GM12878 (cell line): ENCODE results near the gene AIFM1. TPM values are rescaled to one million over a fixed set of nuclear protein-coding genes. Genes with fewer than 3 reads are reported as not detected.
A peak's percentile ranks its signal among the peaks of the same experiment; 100 is the strongest.

Source experiments
- ATAC-seq: fragments of 200-7000 bp; cut with Tn5 transposase; 3 replicates; pipeline ENCODE4 v1.9.1; 2020; ENCODE audit warnings: mild to moderate bottlenecking, moderate library complexity
- BruUV-seq: library from RNA; stranded (reverse); fragments of 400-500 nt; replicated peaks from 2 replicates; lab custom pipeline; 2021; lab: Mats Ljungman, UMichigan
- CTCF ChIA-PET: fragments of 300-600 bp; sonication (Branson Sonifier 250); formaldehyde crosslinking; extraction: SDS; loops from one replicate; lab custom pipeline; 2021; ENCODE audit warnings: inconsistent platforms; lab: Yijun Ruan, JAX
- POLR2A ChIA-PET: fragments of 350-600 bp; formaldehyde crosslinking; extraction: SDS; loops from one replicate; lab custom pipeline; 2021; ENCODE audit warnings: inconsistent platforms; lab: Charles Lee
- RAD21 ChIA-PET: fragments of 300-600 bp; sonication (Branson Sonifier 250); formaldehyde crosslinking; loops from one replicate; lab custom pipeline; 2023; ENCODE audit warnings: antibody characterized with exemption; ENCODE audit not compliant: unreplicated experiment; lab: Charles Lee
- SMC1A ChIA-PET: fragments of 300-600 bp; sonication (Branson Sonifier 250); formaldehyde crosslinking; loops from one replicate; lab custom pipeline; 2023; ENCODE audit not compliant: unreplicated experiment, uncharacterized antibody; lab: Charles Lee
- DNase-seq: peaks from one replicate; pipeline ENCODE4 v3.0.0-alpha.2; 2011; ENCODE audit warnings: low read depth, low spot score
- FAIRE-seq: peaks from 3 replicates; lab custom pipeline; 2011; peaks lifted over from hg19 to GRCh38; lab: Jason Lieb, UNC
- H2AFZ ChIP-seq: 2 replicates; pipeline ENCODE4 v1.6.0; 2011; ENCODE audit warnings: low read depth, low read length, control low read depth; ENCODE audit not compliant: control insufficient read depth
- H3K27ac ChIP-seq: 2 replicates; pipeline ENCODE4 v1.5.1; 2011; ENCODE audit warnings: control low read depth; ENCODE audit not compliant: control insufficient read depth, insufficient read depth
- H3K27me3 ChIP-seq, 2 experiments: replicated peaks in 1 of 2; 2 replicates each; pipeline versions ENCODE4 v1.6.0 to v1.6.1; 2011; ENCODE audit warnings: low read length in 1 of 2; ENCODE audit not compliant: control insufficient read depth in 2 of 2, insufficient read depth in 2 of 2
- H3K36me3 ChIP-seq, 2 experiments: 2 replicates each; pipeline ENCODE4 v1.5.1; 2011; ENCODE audit warnings: low read length in 1 of 2; ENCODE audit not compliant: control insufficient read depth in 2 of 2, insufficient read depth in 2 of 2
- H3K4me1 ChIP-seq: 2 replicates; pipeline ENCODE4 v1.6.1; 2011; ENCODE audit warnings: mild to moderate bottlenecking, low read length, moderate library complexity, mixed read lengths; ENCODE audit not compliant: control insufficient read depth, insufficient read depth
- H3K4me2 ChIP-seq: 2 replicates; pipeline ENCODE4 v1.6.0; 2011; ENCODE audit warnings: control low read depth; ENCODE audit not compliant: control insufficient read depth, insufficient read depth
- H3K4me3 ChIP-seq: fragments of 200-600 bp; sonication (generic); 2 replicates; pipeline ENCODE4 v1.5.1; 2016
- H3K79me2 ChIP-seq: 2 replicates; pipeline ENCODE4 v1.6.0; 2011; ENCODE audit warnings: low read length; ENCODE audit not compliant: control insufficient read depth, insufficient read depth
- H3K9ac ChIP-seq: 2 replicates; pipeline ENCODE4 v1.8.0; 2011; ENCODE audit warnings: low read length, control low read depth, mixed read lengths; ENCODE audit not compliant: control insufficient read depth, insufficient read depth
- H3K9me3 ChIP-seq: replicated peaks from 3 replicates; pipeline ENCODE4 v1.5.1; 2011; ENCODE audit warnings: mild to moderate bottlenecking, low read length; ENCODE audit not compliant: control insufficient read depth, insufficient read depth
- H4K20me1 ChIP-seq: 2 replicates; pipeline ENCODE4 v1.6.0; 2011; ENCODE audit not compliant: control insufficient read depth, insufficient read depth
- ATF3 ChIP-seq: IDR thresholded peaks from 2 replicates; pipeline ENCODE4 v1.6.1; 2011; ENCODE audit warnings: low read depth, mild to moderate bottlenecking, low read length, moderate library complexity, borderline replicate concordance; ENCODE audit errors: extremely low read depth
- CREM ChIP-seq: IDR thresholded peaks from 2 replicates; pipeline ENCODE4 v1.6.1; 2014; ENCODE audit warnings: antibody characterized with exemption, low read depth
- CUX1 ChIP-seq: IDR thresholded peaks from 2 replicates; pipeline ENCODE4 v1.6.1; 2012; ENCODE audit warnings: improper control_type of control experiment, low read depth, low read length; ENCODE audit not compliant: insufficient replicate concordance
- ESRRA ChIP-seq: IDR thresholded peaks from 2 replicates; pipeline ENCODE4 v1.6.1; 2012; ENCODE audit warnings: mild to moderate bottlenecking, low read length, improper control_type of control experiment
- GATAD2B ChIP-seq: fragments of 450-650 bp; conservative IDR thresholded peaks from 2 replicates; pipeline ENCODE4 v1.6.1; 2017; ENCODE audit warnings: low read depth, mild to moderate bottlenecking, moderate library complexity
- IKZF1 ChIP-seq: fragments of 450-650 bp; conservative IDR thresholded peaks from 2 replicates; pipeline ENCODE4 v1.6.1; 2017; ENCODE audit warnings: antibody characterized with exemption, mild to moderate bottlenecking
- IKZF2 ChIP-seq, 2 experiments: fragments of 450-650 bp; IDR thresholded peaks; 2 replicates each; pipeline ENCODE4 v1.6.1; 2017; ENCODE audit warnings: mild to moderate bottlenecking in 2 of 2, moderate library complexity in 2 of 2
- MTA3 ChIP-seq: IDR thresholded peaks from 2 replicates; pipeline ENCODE4 v1.6.1; 2012; ENCODE audit warnings: low read length, inconsistent platforms, borderline replicate concordance
- NR2F1 ChIP-seq: fragments of 450-650 bp; conservative IDR thresholded peaks from 2 replicates; pipeline ENCODE4 v1.6.1; 2017; ENCODE audit warnings: mild to moderate bottlenecking
- RBBP5 ChIP-seq: fragments of 200-600 bp; sonication (generic); conservative IDR thresholded peaks from 2 replicates; pipeline ENCODE4 v1.6.1; 2016
- SIN3A ChIP-seq: IDR thresholded peaks from 2 replicates; pipeline ENCODE4 v1.6.1; 2012; ENCODE audit warnings: low read depth, low read length, improper control_type of control experiment
- SMC3 ChIP-seq: IDR thresholded peaks from 2 replicates; pipeline ENCODE4 v1.6.1; 2011; ENCODE audit warnings: low read length, improper control_type of control experiment, borderline replicate concordance
- TCF3 ChIP-seq: IDR thresholded peaks from 2 replicates; pipeline ENCODE4 v1.6.1; 2012; ENCODE audit warnings: low read depth, mild to moderate bottlenecking, low read length, borderline replicate concordance; ENCODE audit not compliant: insufficient read depth
- YY1 ChIP-seq: IDR thresholded peaks from 2 replicates; pipeline ENCODE4 v1.6.1; 2011; ENCODE audit warnings: low read depth, mild to moderate bottlenecking, low read length
- ZNF274 ChIP-seq: IDR thresholded peaks from one replicate; pipeline ENCODE4 v1.8.0; 2011; ENCODE audit not compliant: insufficient read length, insufficient read depth
- ZNF384 ChIP-seq: IDR thresholded peaks from 2 replicates; pipeline ENCODE4 v1.6.1; 2012; ENCODE audit warnings: low read depth, mild to moderate bottlenecking, low read length, improper control_type of control experiment, borderline replicate concordance
- ZSCAN29 ChIP-seq: fragments of 450-650 bp; IDR thresholded peaks from 2 replicates; pipeline ENCODE4 v1.6.1; 2017; ENCODE audit warnings: mild to moderate bottlenecking, moderate library complexity
- WGBS: methylation state at CpG from one replicate; pipeline ENCODE4 v1.1.6; 2016; ENCODE audit warnings: low lambda C conversion rate; ENCODE audit not compliant: insufficient replicate concordance, insufficient coverage; ENCODE audit errors: missing lambda C conversion rate; 5-methylcytosine and 5-hydroxymethylcytosine counted together
- in situ Hi-C: fragments of 300-500 bp; cut with MboI; formaldehyde crosslinking; loops from 9 replicates; pipeline ENCODE4 v1.14.3; 2018; ENCODE audit warnings: mixed read lengths
- intact Hi-C: fragments of 100-400 bp; cut with micrococcal nuclease; formaldehyde crosslinking; loops from one replicate; pipeline ENCODE4 v1.14.2; 2022; ENCODE audit not compliant: unreplicated experiment
- polyA plus RNA-seq, 11 experiments: library from polyadenylated mRNA; depleted of rRNA in 4 of 11; unstranded in 6 of 11; stranded (reverse) in 5 of 11; fragments of >200 nt; fragmentation: Nextera tagmentation in 4 of 11; fragmentation: Illumina TruSeq in 1 of 11; extraction: Ambion mirVana in 4 of 11; extraction: Trizol in 1 of 11; gene quantifications; 1 replicate in 1 of 11; 2 replicates in 10 of 11; pipeline versions ENCODE4 v1.2.1 to v1.2.3, GENCODE V29; 2011 to 2016; ENCODE audit warnings: inconsistent platforms in 2 of 11, missing spikeins in 2 of 11, low read depth in 1 of 11
- total RNA-seq, 4 experiments: library from RNA; depleted of rRNA in 3 of 4; stranded (reverse); fragments of >200 nt in 3 of 4; fragmentation: Illumina TruSeq in 1 of 4; extraction: Trizol in 1 of 4; gene quantifications; 2 replicates each; pipeline versions ENCODE4 v1.2.1 to v1.2.3, GENCODE V29; 2013 to 2021

The AIFM1 gene
- total and polyA plus RNA-seq, 10 of the 15 experiments (the other 5 are each of a cell fraction or from before 2014, with no cell fraction given): 44.2 to 121 (median 80.0) TPM

DNA sequence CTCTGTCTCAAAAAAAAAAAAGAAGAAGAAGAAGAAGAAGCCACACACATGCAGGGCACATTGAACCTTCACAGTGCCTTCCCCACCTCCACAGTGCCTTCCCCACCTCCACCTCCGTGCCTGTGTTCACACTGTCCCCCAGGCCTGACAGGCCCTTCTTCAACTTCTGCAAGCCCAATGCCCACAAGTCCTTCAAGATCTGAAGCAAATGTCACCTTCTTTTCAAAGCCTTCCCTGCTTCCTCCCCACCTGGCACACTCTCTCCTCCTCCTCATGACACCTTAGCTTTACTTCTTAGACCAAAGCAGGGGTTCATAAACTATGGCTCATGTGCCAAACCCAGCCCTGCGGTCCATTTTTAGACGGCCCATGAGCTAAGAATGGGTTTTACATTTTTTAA lies 75.3 kb downstream of the AIFM1 start:
- SMC1A ChIA-PET: interaction anchor here (0.9 to 3.0 kb wide), 2 partner anchors 10 to 19 kb away, joined by 4 to 15 read pairs; no protein-coding TSS in a partner anchor
- no peak for ATAC-seq
- H3K9ac ChIP-seq: no peak overlapping the region
- in situ Hi-C loops: no loop called here
- no TSS peak for BruUV-seq
- no peak overlapping the region for H3K27ac ChIP-seq
- no peaks in the 10 kb centered on the region; the same call in 2 of the 3 replicates for H3K9me3 ChIP-seq
- H3K36me3 ChIP-seq: peaks cover 2 to 3% of the 10 kb centered on the region in 2 experiments; a peak in 1 of 4 replicates
- H3K27me3 ChIP-seq: no peaks in the 10 kb centered on the region
- 66% methylated on average over 3 of the region's 3 CpGs for WGBS
- DNase-seq: no peak
- RAD21 ChIA-PET: interaction anchor here (0.8 to 1.2 kb wide), 3 partner anchors 11 to 174 kb away, joined by 3 to 6 read pairs (median 4); partner anchors contain the start of gene AIFM1
- H3K4me2 ChIP-seq: peak overlapping the region; percentile 10
- H2AFZ ChIP-seq: no peak overlapping the region
- FAIRE-seq: no peak
- H3K4me1 ChIP-seq: peaks cover 30% of the 10 kb centered on the region
- POLR2A ChIA-PET: no interaction called here
- no peaks in the 10 kb centered on the region for H4K20me1 ChIP-seq
- peaks cover 55% of the 10 kb centered on the region for H3K79me2 ChIP-seq
- CTCF ChIA-PET: interaction anchor here (0.7 to 2.8 kb wide), 2 partner anchors 10 to 19 kb away, joined by 3 to 15 read pairs; no protein-coding TSS in a partner anchor
- intact Hi-C loops: no loop called here
- H3K4me3 ChIP-seq: no peak overlapping the region
- TF ChIP-seq NR2F1 (no peak), IKZF2 (IDR thresholded peaks at IDR 0.05) (no peak), CUX1 (no peak), ATF3 (no peak), GATAD2B (no peak), ZNF384 (no peak), RBBP5 (no peak), TCF3 (no peak), SMC3 (no peak), IKZF1 (no peak), SIN3A (no peak), CREM (no peak), MTA3 (no peak), ZSCAN29 (no peak), ESRRA (no peak), ZNF274 (no peak), YY1 (no peak)
- TF ChIP-seq, all 136 proteins: peak for 0
